Smooth muscle cell (in vitro differentiated cells): ENCODE data around the gene UBE2V1. TPM values are rescaled to one million over a fixed set of nuclear protein-coding genes. Genes with fewer than 3 reads are reported as not detected.

Experiments
- DNase-seq: peaks from one replicate; lab custom pipeline; 2025; ENCODE audit not compliant: unreplicated experiment; lab: John Stamatoyannopoulos, UW
- H2AFZ ChIP-seq: fragments of 200-600 bp; sonication (generic); 2 replicates; pipeline ENCODE4 v1.6.0; 2016; ENCODE audit warnings: antibody characterized with exemption, low read depth, mild to moderate bottlenecking
- H3F3A ChIP-seq: fragments of 200-600 bp; sonication (generic); 2 replicates; pipeline ENCODE4 v1.6.0; 2017; ENCODE audit warnings: antibody characterized with exemption, low read depth
- H3K27ac ChIP-seq: fragments of 200-600 bp; sonication (generic); 2 replicates; pipeline ENCODE4 v1.5.1; 2016; ENCODE audit warnings: low read depth, mild to moderate bottlenecking
- H3K27me3 ChIP-seq: fragments of 200-600 bp; sonication (generic); 2 replicates; pipeline ENCODE4 v1.6.1; 2016; ENCODE audit warnings: low read depth, mild to moderate bottlenecking
- H3K36me3 ChIP-seq: fragments of 200-600 bp; sonication (generic); 2 replicates; pipeline ENCODE4 v1.5.1; 2016; ENCODE audit warnings: low read depth
- H3K4me1 ChIP-seq: fragments of 200-600 bp; sonication (generic); 2 replicates; pipeline ENCODE4 v1.5.1; 2016; ENCODE audit warnings: low read depth
- H3K4me2 ChIP-seq: fragments of 200-600 bp; sonication (generic); 2 replicates; pipeline ENCODE4 v1.6.0; 2016; ENCODE audit warnings: mild to moderate bottlenecking
- H3K4me3 ChIP-seq: fragments of 200-600 bp; sonication (generic); 2 replicates; pipeline ENCODE4 v1.5.1; 2016; ENCODE audit warnings: mild to moderate bottlenecking
- H3K79me2 ChIP-seq: fragments of 200-600 bp; sonication (generic); 2 replicates; pipeline ENCODE4 v1.6.0; 2016; ENCODE audit warnings: low read depth, mild to moderate bottlenecking
- H3K9ac ChIP-seq: fragments of 200-600 bp; sonication (generic); 2 replicates; pipeline ENCODE4 v1.6.0; 2016; ENCODE audit warnings: low read depth
- H3K9me3 ChIP-seq: fragments of 200-600 bp; sonication (generic); replicated peaks from 2 replicates; pipeline ENCODE4 v1.5.1; 2016; ENCODE audit warnings: low read depth
- H4K20me1 ChIP-seq: fragments of 200-600 bp; sonication (generic); 2 replicates; pipeline ENCODE4 v1.6.0; 2016; ENCODE audit warnings: low read depth
- WGBS: methylation state at CpG from one replicate; pipeline ENCODE4 v1.1.7; 2016; ENCODE audit warnings: low lambda C conversion rate; 5-methylcytosine and 5-hydroxymethylcytosine counted together
- polyA plus RNA-seq: library from polyadenylated mRNA; unstranded; fragments of >200 nt; fragmentation: Nextera tagmentation; extraction: Ambion mirVana; gene quantifications from 2 replicates; pipeline ENCODE4 v1.2.1, GENCODE V29; 2016
- total RNA-seq: library from RNA; depleted of rRNA; stranded (reverse); fragments of >200 nt; gene quantifications from 2 replicates; pipeline ENCODE4 v1.2.3, GENCODE V29; 2014
- TF ChIP-seq, protein P1 (sequence below): fragments of 200-600 bp; sonication (generic); IDR thresholded peaks from 2 replicates; pipeline ENCODE4 v1.5.1; 2017; ENCODE audit warnings: borderline replicate concordance, mild to moderate bottlenecking, antibody characterized with exemption; ENCODE audit not compliant: insufficient read depth, poor library complexity, severe bottlenecking

The UBE2V1 gene
- total and polyA plus RNA-seq, 2 experiments from 2014 or later: 94.8 to 128 TPM

DNA sequence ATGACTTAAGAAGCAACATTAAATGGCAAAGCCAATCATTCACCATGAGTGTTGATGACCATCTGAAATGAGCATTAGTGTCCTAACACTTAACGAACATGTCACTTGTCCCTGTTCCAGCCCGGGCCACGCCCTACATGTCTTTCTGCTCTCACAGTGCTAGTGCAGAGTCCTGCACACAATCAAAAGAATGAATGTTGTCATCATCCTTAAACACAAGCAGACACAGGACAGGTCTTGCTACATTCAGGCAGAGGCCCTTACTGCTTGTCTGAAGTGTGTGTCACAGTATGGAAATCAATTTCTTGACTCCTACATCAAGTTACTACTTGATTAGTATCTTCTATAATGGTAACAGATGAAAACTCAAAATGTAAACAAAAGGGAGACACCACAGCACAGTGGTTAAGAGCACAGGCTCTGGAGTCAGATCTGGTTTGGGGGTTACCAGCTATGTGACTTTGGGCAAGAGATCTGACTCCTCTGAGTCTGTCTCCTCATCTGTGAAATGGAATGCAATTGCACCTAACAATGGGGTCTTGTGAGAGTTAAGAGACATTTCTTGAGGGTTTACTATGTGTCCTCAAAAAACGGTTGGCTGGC is 17.4 kb downstream of the UBE2V1 start:
- DNase-seq: no peak
- peaks cover 94% of the 10 kb centered on the region for H3K79me2 ChIP-seq
- 81% methylated on average over 4 of the region's 4 CpGs for WGBS
- H3K27ac ChIP-seq: peak overlapping the region; percentile 67
- H3K4me3 ChIP-seq: no peak overlapping the region
- no peak overlapping the region for H2AFZ ChIP-seq
- TF ChIP-seq, protein P1, sequence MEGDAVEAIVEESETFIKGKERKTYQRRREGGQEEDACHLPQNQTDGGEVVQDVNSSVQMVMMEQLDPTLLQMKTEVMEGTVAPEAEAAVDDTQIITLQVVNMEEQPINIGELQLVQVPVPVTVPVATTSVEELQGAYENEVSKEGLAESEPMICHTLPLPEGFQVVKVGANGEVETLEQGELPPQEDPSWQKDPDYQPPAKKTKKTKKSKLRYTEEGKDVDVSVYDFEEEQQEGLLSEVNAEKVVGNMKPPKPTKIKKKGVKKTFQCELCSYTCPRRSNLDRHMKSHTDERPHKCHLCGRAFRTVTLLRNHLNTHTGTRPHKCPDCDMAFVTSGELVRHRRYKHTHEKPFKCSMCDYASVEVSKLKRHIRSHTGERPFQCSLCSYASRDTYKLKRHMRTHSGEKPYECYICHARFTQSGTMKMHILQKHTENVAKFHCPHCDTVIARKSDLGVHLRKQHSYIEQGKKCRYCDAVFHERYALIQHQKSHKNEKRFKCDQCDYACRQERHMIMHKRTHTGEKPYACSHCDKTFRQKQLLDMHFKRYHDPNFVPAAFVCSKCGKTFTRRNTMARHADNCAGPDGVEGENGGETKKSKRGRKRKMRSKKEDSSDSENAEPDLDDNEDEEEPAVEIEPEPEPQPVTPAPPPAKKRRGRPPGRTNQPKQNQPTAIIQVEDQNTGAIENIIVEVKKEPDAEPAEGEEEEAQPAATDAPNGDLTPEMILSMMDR: no peak
- peaks cover 4% of the 10 kb centered on the region for H3K36me3 ChIP-seq
- no peaks in the 10 kb centered on the region for H3K4me1 ChIP-seq
- H3F3A ChIP-seq: peaks cover 7% of the 10 kb centered on the region
- H3K9me3 ChIP-seq: no peaks in the 10 kb centered on the region
- H4K20me1 ChIP-seq: peaks cover 97% of the 10 kb centered on the region
- no peaks in the 10 kb centered on the region for H3K27me3 ChIP-seq
- H3K4me2 ChIP-seq: no peak overlapping the region
- no peak overlapping the region for H3K9ac ChIP-seq

DNA sequence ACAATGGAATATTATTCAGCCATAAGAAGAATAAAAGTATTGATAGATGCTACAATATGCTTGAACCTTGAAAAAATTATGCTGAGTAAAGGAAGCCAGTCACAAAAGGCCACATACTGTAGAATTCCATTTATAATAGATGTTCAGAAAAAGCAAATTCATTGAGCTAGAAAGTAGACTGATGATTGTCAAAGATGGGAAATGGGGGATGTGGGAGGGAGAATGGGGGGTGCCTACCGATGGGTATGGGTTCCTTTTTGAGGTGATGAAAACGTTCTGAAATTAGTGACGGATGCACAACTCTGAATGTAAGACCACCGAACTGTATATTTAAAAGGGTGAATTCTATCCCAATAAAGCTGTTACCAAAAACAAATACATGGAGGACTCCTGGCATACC is 18.4 kb downstream of the UBE2V1 start:
- peaks cover 94% of the 10 kb centered on the region for H3K79me2 ChIP-seq
- H3K27me3 ChIP-seq: no peaks in the 10 kb centered on the region
- peaks cover 7% of the 10 kb centered on the region for H3F3A ChIP-seq
- peak overlapping the region; percentile 67 for H3K27ac ChIP-seq
- H3K36me3 ChIP-seq: peaks cover 4% of the 10 kb centered on the region
- WGBS: 97% methylated on average over 4 of the region's 4 CpGs
- no peak for DNase-seq
- no peak overlapping the region for H2AFZ ChIP-seq
- H3K9me3 ChIP-seq: no peaks in the 10 kb centered on the region
- H3K4me3 ChIP-seq: no peak overlapping the region
- H3K4me1 ChIP-seq: no peaks in the 10 kb centered on the region
- peaks cover 97% of the 10 kb centered on the region for H4K20me1 ChIP-seq
- TF ChIP-seq, protein P1: no peak
- H3K4me2 ChIP-seq: no peak overlapping the region
- no peak overlapping the region for H3K9ac ChIP-seq

DNA sequence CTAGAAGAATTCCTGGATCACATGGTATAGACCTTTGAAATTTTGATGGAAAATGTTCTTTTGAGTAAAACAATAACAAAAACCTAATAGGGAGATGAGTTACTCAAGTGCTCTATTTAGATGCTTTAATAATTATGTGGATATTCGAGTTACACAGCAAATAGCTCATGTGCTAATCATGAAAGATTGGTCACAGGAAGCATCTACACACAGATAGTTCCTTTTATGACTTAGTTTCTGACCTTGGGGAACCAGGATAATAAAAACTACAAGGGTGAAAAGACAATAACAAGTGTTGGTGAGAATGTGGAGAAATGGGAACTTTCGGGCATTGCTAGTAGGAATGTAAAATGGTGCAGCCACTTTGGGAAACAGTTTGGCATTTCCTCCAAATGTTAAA is 19.7 kb downstream of the UBE2V1 start:
- peaks cover 92% of the 10 kb centered on the region for H3K79me2 ChIP-seq
- TF ChIP-seq, protein P1: no peak

DNA sequence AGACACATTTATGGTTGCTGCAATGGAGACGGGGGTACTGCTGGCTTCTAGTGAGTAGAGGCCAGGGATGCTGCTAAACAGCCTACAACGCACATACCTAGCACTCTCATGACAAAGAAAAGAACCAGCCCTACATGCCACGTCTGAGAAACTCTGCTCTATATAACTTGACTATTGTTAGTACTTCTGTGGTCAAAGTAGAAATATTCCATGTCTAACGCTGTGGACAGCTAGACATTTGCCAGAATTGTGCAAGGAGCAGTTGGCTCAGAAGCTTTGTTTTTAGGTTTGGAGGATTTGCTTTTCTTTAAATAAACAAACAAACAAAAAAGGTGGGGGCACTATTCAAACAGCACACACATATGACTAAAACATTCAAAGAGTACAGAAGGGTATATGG is 20.5 kb downstream of the UBE2V1 start:
- H4K20me1 ChIP-seq: peaks cover 97% of the 10 kb centered on the region
- H3K4me3 ChIP-seq: no peak overlapping the region
- DNase-seq: no peak
- H3K79me2 ChIP-seq: peaks cover 87% of the 10 kb centered on the region
- no peaks in the 10 kb centered on the region for H3K27me3 ChIP-seq
- H3K27ac ChIP-seq: peak overlapping the region; percentile 59
- 58% methylated on average over 4 of the region's 4 CpGs for WGBS
- peaks cover 4% of the 10 kb centered on the region for H3K36me3 ChIP-seq
- TF ChIP-seq, protein P1: no peak
- no peaks in the 10 kb centered on the region for H3K4me1 ChIP-seq
- no peak overlapping the region for H2AFZ ChIP-seq
- no peak overlapping the region for H3K9ac ChIP-seq
- no peak overlapping the region for H3K4me2 ChIP-seq
- H3K9me3 ChIP-seq: no peaks in the 10 kb centered on the region
- peaks cover 7% of the 10 kb centered on the region for H3F3A ChIP-seq

More for the DNA sequence above, 19.7 kb downstream of the UBE2V1 start:
- Histone ChIP-seq H3K9me3 (no peaks in the 10 kb centered on the region), H2AFZ (no peak overlapping the region), H3K27me3 (no peaks in the 10 kb centered on the region), H3K9ac (no peak overlapping the region), H3K36me3 (peaks cover 4% of the 10 kb centered on the region), H4K20me1 (peaks cover 97% of the 10 kb centered on the region), H3K27ac (peak overlapping the region; percentile 59), H3K4me2 (no peak overlapping the region), H3K4me1 (no peaks in the 10 kb centered on the region), H3K4me3 (no peak overlapping the region), H3F3A (peaks cover 4% of the 10 kb centered on the region)
- DNase-seq: no peak
- 84% methylated on average over 2 of the region's 2 CpGs for WGBS
